ENCODE measurements around the gene SEMA5A.

DNA sequence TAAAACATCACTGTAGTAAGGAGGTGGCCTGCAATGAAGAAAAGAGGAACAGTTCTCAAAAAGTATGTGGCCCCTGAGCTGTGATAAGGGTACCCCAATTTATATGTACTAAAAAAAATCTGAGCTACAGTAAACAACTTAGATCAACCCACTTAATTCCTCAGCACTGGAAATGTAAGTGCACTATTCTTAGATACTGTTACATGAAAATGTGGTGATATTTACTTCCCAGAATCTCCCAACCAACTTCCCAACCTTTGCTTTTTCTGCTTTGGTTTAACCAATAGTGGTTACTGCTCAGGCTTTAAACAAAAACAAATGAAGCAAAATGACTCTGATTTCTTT is 114.8 kb downstream of the SEMA5A start:
- no peak for TF ChIP-seq POLR2A (IDR thresholded peaks at IDR 0.05; ENCODE audit: low read length)
- no peak for TF ChIP-seq GATA1 (IDR thresholded peaks at IDR 0.05; ENCODE audit: low read depth, low read length)

Data from erythroblast (primary cell).